SU-DHL-6 (cell line): Measurements from ENCODE around the gene PVALEF.
"Not testable (repeated sequence)": the region's sequence is repeated elsewhere in the genome, so short reads cannot be mapped to it uniquely, and the experiment has no call there.

Experiments used
- EZH2phosphoT487 ChIP-seq: fragments of 200-600 bp; sonication (generic), shearing (Covaris generic); conservative IDR thresholded peaks from 2 replicates; pipeline ENCODE4 v1.6.1; 2018; ENCODE audit warnings: mild to moderate bottlenecking, antibody characterized with exemption, low read length, moderate library complexity, mixed read lengths
- TF ChIP-seq, protein P1 (sequence below): fragments of 200-600 bp; sonication (generic); IDR thresholded peaks from one replicate; pipeline ENCODE4 v1.5.1; 2017; ENCODE audit warnings: antibody characterized with exemption, mild to moderate bottlenecking, low read length, moderate library complexity; ENCODE audit not compliant: insufficient read depth, poor library complexity, severe bottlenecking

DNA sequence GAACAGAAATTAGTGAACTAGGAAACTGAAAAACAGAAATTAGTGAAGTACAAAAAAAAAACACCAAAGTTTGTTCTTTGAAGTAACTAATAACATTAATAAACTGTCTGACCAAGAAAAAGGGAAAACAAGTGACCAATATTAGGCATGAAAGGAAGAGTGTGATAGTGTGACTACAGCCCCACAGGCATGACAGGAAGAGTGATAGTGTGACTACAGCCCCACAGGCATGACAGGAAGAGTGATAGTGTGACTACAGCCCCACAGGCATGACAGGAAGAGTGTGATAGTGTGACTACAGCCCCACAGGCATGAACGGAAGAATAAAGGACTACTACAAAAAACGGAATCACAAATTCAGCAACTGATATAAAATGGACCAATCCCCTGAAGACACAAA lies 62.3 kb downstream of the PVALEF start:
- TF ChIP-seq, protein P1, sequence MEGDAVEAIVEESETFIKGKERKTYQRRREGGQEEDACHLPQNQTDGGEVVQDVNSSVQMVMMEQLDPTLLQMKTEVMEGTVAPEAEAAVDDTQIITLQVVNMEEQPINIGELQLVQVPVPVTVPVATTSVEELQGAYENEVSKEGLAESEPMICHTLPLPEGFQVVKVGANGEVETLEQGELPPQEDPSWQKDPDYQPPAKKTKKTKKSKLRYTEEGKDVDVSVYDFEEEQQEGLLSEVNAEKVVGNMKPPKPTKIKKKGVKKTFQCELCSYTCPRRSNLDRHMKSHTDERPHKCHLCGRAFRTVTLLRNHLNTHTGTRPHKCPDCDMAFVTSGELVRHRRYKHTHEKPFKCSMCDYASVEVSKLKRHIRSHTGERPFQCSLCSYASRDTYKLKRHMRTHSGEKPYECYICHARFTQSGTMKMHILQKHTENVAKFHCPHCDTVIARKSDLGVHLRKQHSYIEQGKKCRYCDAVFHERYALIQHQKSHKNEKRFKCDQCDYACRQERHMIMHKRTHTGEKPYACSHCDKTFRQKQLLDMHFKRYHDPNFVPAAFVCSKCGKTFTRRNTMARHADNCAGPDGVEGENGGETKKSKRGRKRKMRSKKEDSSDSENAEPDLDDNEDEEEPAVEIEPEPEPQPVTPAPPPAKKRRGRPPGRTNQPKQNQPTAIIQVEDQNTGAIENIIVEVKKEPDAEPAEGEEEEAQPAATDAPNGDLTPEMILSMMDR = not testable (repeated sequence)
- TF ChIP-seq EZH2phosphoT487 = not testable (repeated sequence)
